HEK293T (cell line): ENCODE measurements around the gene PUDP.

Source experiments
- ARNT ChIP-seq: fragments of 450-650 bp; IDR thresholded peaks from 2 replicates; pipeline ENCODE4 v1.6.1; 2017; ENCODE audit warnings: mild to moderate bottlenecking
- BHLHE40 ChIP-seq: fragments of 450-650 bp; IDR thresholded peaks from 2 replicates; pipeline ENCODE4 v1.6.1; 2016; ENCODE audit warnings: mild to moderate bottlenecking, moderate library complexity, borderline replicate concordance
- CTBP1 ChIP-seq: fragments of 450-650 bp; IDR thresholded peaks from 2 replicates; pipeline ENCODE4 v1.6.1; 2016; ENCODE audit warnings: borderline replicate concordance
- ELF4 ChIP-seq: fragments of 450-650 bp; IDR thresholded peaks from 2 replicates; pipeline ENCODE4 v1.6.1; 2017; ENCODE audit warnings: antibody characterized with exemption
- FOXK2 ChIP-seq: fragments of 450-650 bp; IDR thresholded peaks from 2 replicates; pipeline ENCODE4 v1.6.1; 2016; ENCODE audit warnings: mild to moderate bottlenecking
- FOXM1 ChIP-seq: fragments of 450-650 bp; IDR thresholded peaks from 2 replicates; pipeline ENCODE4 v1.6.1; 2017; ENCODE audit warnings: mild to moderate bottlenecking, borderline replicate concordance
- L3MBTL2 ChIP-seq: fragments of 450-650 bp; conservative IDR thresholded peaks from 2 replicates; pipeline ENCODE4 v1.6.1; 2016; ENCODE audit warnings: mild to moderate bottlenecking
- NFRKB ChIP-seq: fragments of 450-650 bp; IDR thresholded peaks from 2 replicates; pipeline ENCODE4 v1.6.1; 2016; ENCODE audit warnings: mild to moderate bottlenecking, moderate library complexity
- SP1 ChIP-seq: fragments of 450-650 bp; IDR thresholded peaks from 2 replicates; pipeline ENCODE4 v1.6.1; 2017
- SUZ12 ChIP-seq: fragments of 450-650 bp; IDR thresholded peaks from 2 replicates; pipeline ENCODE4 v1.6.1; 2016; ENCODE audit warnings: mild to moderate bottlenecking
- TARDBP ChIP-seq: fragments of 450-650 bp; IDR thresholded peaks from 2 replicates; pipeline ENCODE4 v1.6.1; 2016
- ZNF384 ChIP-seq: fragments of 450-650 bp; IDR thresholded peaks from 2 replicates; pipeline ENCODE4 v1.6.1; 2016
- TF ChIP-seq, protein P1 (sequence below): fragments of 450-650 bp; IDR thresholded peaks from 2 replicates; pipeline ENCODE4 v1.6.1; 2016

- TF ChIP-seq ARNT (no peak), ELF4 (no peak), SP1 (no peak), BHLHE40 (no peak), CTBP1 (no peak), FOXM1 (no peak), SUZ12 (no peak), NFRKB (no peak), TARDBP (no peak), ZNF384 (no peak), FOXK2 (no peak), L3MBTL2 (no peak)
- TF ChIP-seq, protein P1, sequence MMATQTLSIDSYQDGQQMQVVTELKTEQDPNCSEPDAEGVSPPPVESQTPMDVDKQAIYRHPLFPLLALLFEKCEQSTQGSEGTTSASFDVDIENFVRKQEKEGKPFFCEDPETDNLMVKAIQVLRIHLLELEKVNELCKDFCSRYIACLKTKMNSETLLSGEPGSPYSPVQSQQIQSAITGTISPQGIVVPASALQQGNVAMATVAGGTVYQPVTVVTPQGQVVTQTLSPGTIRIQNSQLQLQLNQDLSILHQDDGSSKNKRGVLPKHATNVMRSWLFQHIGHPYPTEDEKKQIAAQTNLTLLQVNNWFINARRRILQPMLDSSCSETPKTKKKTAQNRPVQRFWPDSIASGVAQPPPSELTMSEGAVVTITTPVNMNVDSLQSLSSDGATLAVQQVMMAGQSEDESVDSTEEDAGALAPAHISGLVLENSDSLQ: no peak
Measured at GRCh38 chrX:7109049-7109531, 38.9 kb downstream of the PUDP start.
